ENCODE measurements around the gene CABP4.

- no peak for TF ChIP-seq POLR2A (IDR thresholded peaks at IDR 0.05)
- no peak for TF ChIP-seq CTCF (IDR thresholded peaks at IDR 0.05)
- TF ChIP-seq POLR2AphosphoS5 (IDR thresholded peaks at IDR 0.05): no peak
Measured at GRCh38 chr11:67441731-67442351, 13.3 kb upstream of the CABP4 start.
